LHCN-M2 (cell line): ENCODE measurements around the gene KCNIP4. TPM values are rescaled to one million over a fixed set of nuclear protein-coding genes. Genes with fewer than 3 reads are reported as not detected.
A peak's percentile ranks its signal among the peaks of the same experiment; 100 is the strongest.
"Not testable (repeated sequence)": the region's sequence is repeated elsewhere in the genome, so short reads cannot be mapped to it uniquely, and the experiment has no call there.

Source experiments
- DNase-seq: peaks from one replicate; pipeline ENCODE4 v3.0.0-alpha.2; 2012; ENCODE audit warnings: low read depth
- polyA plus RNA-seq: library from polyadenylated mRNA; unstranded; fragments of >200 nt; gene quantifications from one replicate; pipeline ENCODE4 v1.2.1, GENCODE V29; 2012; ENCODE audit warnings: missing spikeins
- total RNA-seq: library from RNA; depleted of rRNA; stranded (reverse); fragments of >200 nt; gene quantifications from 2 replicates; pipeline ENCODE4 v1.2.3, GENCODE V29; 2014; rRNA removed

Gene KCNIP4
- total RNA-seq = not detected in 2 replicates
- polyA plus RNA-seq = 0.07 TPM

- DNase-seq = peak; percentile 14
Observed at GRCh38 chr4:21948347-21949072, at the start of gene KCNIP4. KCNIP4 (minus strand) TSS chr4:21948772.

- not testable (repeated sequence) for DNase-seq
Observed at GRCh38 chr4:21996618-21997017, 48.0 kb upstream of the KCNIP4 start.

- peak; percentile 30 for DNase-seq
Observed at GRCh38 chr4:21992330-21992729, 43.8 kb upstream of the KCNIP4 start.

- no peak for DNase-seq
Observed at GRCh38 chr4:21991562-21991961, 43.0 kb upstream of the KCNIP4 start.

- DNase-seq = peak; percentile 5
Observed at GRCh38 chr4:21991050-21991449, 42.5 kb upstream of the KCNIP4 start.

GRCh38 chr4:21989351-21989750, 40.8 kb upstream of the KCNIP4 start:
- no peak for DNase-seq

- no peak for DNase-seq
Observed at GRCh38 chr4:21986307-21986706, 37.7 kb upstream of the KCNIP4 start.

- DNase-seq = no peak
Observed at GRCh38 chr4:21982087-21982486, 33.5 kb upstream of the KCNIP4 start.

GRCh38 chr4:21979196-21979595, 30.6 kb upstream of the KCNIP4 start:
- no peak for DNase-seq

GRCh38 chr4:21976166-21976565, 27.6 kb upstream of the KCNIP4 start:
- peak; percentile 42 for DNase-seq

- DNase-seq = no peak
Observed at GRCh38 chr4:21973850-21974249, 25.3 kb upstream of the KCNIP4 start.

- DNase-seq = no peak
Observed at GRCh38 chr4:21964762-21965319, 16.3 kb upstream of the KCNIP4 start.

GRCh38 chr4:21962691-21963090, 14.1 kb upstream of the KCNIP4 start:
- DNase-seq = no peak

- DNase-seq = no peak
Observed at GRCh38 chr4:21960793-21961192, 12.2 kb upstream of the KCNIP4 start.

GRCh38 chr4:21954916-21955315, 6.3 kb upstream of the KCNIP4 start:
- no peak for DNase-seq

GRCh38 chr4:21953653-21954052, 5.1 kb upstream of the KCNIP4 start:
- DNase-seq = no peak

- no peak for DNase-seq
Observed at GRCh38 chr4:21952549-21952948, 4.0 kb upstream of the KCNIP4 start.

- no peak for DNase-seq
Observed at GRCh38 chr4:21949073-21949457, 493 bp upstream of the KCNIP4 start.

- no peak for DNase-seq
Observed at GRCh38 chr4:21947791-21948346, 703 bp downstream of the KCNIP4 start.

- no peak for DNase-seq
Observed at GRCh38 chr4:21946858-21947257, 1.7 kb downstream of the KCNIP4 start.

- no peak for DNase-seq
Observed at GRCh38 chr4:21921526-21922180, 26.9 kb downstream of the KCNIP4 start.

- peak; percentile 67 for DNase-seq
Observed at GRCh38 chr4:21915761-21916160, 32.8 kb downstream of the KCNIP4 start.

- peak; percentile 89 for DNase-seq
Observed at GRCh38 chr4:21901831-21902230, 46.7 kb downstream of the KCNIP4 start.
